ENCODE results near the gene TINCR. TPM values are rescaled to one million over a fixed set of nuclear protein-coding genes. Genes with fewer than 3 reads are reported as not detected.

TINCR gene
- total RNA-seq, 1 experiment from 2014 or later = 0.85 TPM

DNA sequence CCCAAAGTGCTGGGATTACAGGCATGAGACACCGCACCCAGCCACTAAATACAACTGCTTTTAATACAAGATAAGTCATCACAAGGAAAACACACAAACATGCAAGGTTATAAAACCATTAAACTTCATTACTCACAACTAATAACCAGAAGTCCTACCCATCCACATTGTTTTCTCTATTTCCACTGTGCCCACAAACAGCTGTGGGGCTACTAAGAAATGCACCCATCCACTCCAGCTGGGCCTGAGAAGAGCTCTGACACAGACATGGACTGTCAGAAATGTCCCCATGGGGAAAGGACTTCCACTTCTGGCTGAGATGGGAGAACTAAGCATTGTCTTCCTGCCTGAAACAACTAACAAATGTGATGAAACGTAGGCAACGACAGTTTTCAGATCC lies 37.6 kb upstream of the TINCR start:
- peaks cover 77% of the 10 kb centered on the region for H3K36me3 Mint-ChIP-seq
- TF ChIP-seq, protein P1, sequence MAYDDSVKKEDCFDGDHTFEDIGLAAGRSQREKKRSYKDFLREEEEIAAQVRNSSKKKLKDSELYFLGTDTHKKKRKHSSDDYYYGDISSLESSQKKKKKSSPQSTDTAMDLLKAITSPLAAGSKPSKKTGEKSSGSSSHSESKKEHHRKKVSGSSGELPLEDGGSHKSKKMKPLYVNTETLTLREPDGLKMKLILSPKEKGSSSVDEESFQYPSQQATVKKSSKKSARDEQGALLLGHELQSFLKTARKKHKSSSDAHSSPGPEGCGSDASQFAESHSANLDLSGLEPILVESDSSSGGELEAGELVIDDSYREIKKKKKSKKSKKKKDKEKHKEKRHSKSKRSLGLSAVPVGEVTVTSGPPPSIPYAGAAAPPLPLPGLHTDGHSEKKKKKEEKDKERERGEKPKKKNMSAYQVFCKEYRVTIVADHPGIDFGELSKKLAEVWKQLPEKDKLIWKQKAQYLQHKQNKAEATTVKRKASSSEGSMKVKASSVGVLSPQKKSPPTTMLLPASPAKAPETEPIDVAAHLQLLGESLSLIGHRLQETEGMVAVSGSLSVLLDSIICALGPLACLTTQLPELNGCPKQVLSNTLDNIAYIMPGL (CRISPR knock-in tag; IDR thresholded peaks at IDR 0.05) = no peak
- no peaks in the 10 kb centered on the region for H3K9me3 Mint-ChIP-seq
- no peaks in the 10 kb centered on the region for H3K27me3 Mint-ChIP-seq (ENCODE audit: low read depth)
- no peak overlapping the region for H3K27ac Mint-ChIP-seq
- H3K4me1 Mint-ChIP-seq = no peaks in the 10 kb centered on the region
- ChIA-PET CTCF (no interaction called here), POLR2A (no interaction called here)
- no peak for ATAC-seq
- no peak for DNase-seq (ENCODE audit: low spot score)
- H3K4me3 Mint-ChIP-seq = no peak overlapping the region

- Mint-ChIP-seq H3K4me1 (no peaks in the 10 kb centered on the region), H3K27me3 (ENCODE audit: low read depth) (no peaks in the 10 kb centered on the region), H3K9me3 (no peaks in the 10 kb centered on the region), H3K4me3 (no peak overlapping the region), H3K36me3 (peaks cover 79% of the 10 kb centered on the region), H3K27ac (no peak overlapping the region)
- ChIA-PET POLR2A (no interaction called here), CTCF (no interaction called here)
- ATAC-seq (no peak), DNase-seq (ENCODE audit: low spot score) (no peak)
- TF ChIP-seq NFATC4 (CRISPR knock-in tag; IDR thresholded peaks at IDR 0.05) (no peak), ZNF671 (CRISPR knock-in tag; IDR thresholded peaks at IDR 0.05) (no peak), ELF4 (CRISPR knock-in tag; IDR thresholded peaks at IDR 0.05; ENCODE audit: low read depth) (no peak), ATF2 (CRISPR knock-in tag; IDR thresholded peaks at IDR 0.05; ENCODE audit: borderline replicate concordance, low read depth) (no peak), ZNF138 (CRISPR knock-in tag; conservative IDR thresholded peaks at IDR 0.05) (no peak), E2F5 (CRISPR knock-in tag; IDR thresholded peaks at IDR 0.05) (no peak), ATF1 (CRISPR knock-in tag; IDR thresholded peaks at IDR 0.05) (no peak), ZNF317 (CRISPR knock-in tag; IDR thresholded peaks at IDR 0.05; ENCODE audit: borderline replicate concordance, low read depth) (no peak)
- TF ChIP-seq, protein P2, sequence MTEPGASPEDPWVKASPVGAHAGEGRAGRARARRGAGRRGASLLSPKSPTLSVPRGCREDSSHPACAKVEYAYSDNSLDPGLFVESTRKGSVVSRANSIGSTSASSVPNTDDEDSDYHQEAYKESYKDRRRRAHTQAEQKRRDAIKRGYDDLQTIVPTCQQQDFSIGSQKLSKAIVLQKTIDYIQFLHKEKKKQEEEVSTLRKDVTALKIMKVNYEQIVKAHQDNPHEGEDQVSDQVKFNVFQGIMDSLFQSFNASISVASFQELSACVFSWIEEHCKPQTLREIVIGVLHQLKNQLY (CRISPR knock-in tag; IDR thresholded peaks at IDR 0.05) = no peak
Observed at GRCh38 chr19:5603626-5604025, 35.9 kb upstream of the TINCR start.

DNA sequence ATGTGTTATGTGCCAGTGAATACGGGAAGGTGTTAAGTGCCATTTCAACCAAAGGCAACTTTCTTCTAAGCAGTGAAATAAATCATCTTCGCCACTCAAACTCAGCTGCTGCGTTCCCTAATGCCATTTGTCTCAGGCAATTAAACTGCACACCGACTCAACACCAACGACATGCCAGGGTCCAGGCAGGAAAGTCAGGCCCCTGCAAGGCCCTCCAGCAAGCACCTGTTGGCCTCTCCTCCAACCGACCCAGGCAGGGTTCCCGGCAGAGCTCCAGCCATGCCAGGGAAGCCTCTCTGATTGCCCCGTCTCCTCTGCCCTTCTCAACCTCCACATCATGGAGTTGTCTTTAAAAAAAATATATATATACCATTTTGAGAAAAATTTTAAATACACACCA lies 33.0 kb upstream of the TINCR start:
- Mint-ChIP-seq H3K27ac (no peak overlapping the region), H3K36me3 (peaks cover 81% of the 10 kb centered on the region), H3K4me1 (no peaks in the 10 kb centered on the region), H3K4me3 (no peak overlapping the region), H3K9me3 (no peaks in the 10 kb centered on the region), H3K27me3 (ENCODE audit: low read depth) (no peaks in the 10 kb centered on the region)
- TF ChIP-seq TP53 (CRISPR knock-in tag; IDR thresholded peaks at IDR 0.05) (no peak), ZNF671 (CRISPR knock-in tag; IDR thresholded peaks at IDR 0.05) (no peak), EMX1 (CRISPR knock-in tag; IDR thresholded peaks at IDR 0.05) (no peak), SMAD4 (CRISPR knock-in tag; IDR thresholded peaks at IDR 0.05) (no peak), KAT7 (CRISPR knock-in tag; IDR thresholded peaks at IDR 0.05; ENCODE audit: borderline replicate concordance) (no peak), NR1H2 (CRISPR knock-in tag; IDR thresholded peaks at IDR 0.05) (no peak), GRHL2 (CRISPR knock-in tag; IDR thresholded peaks at IDR 0.05; ENCODE audit: insufficient replicate concordance, severe bottlenecking) (no peak), ZNF396 (CRISPR knock-in tag; IDR thresholded peaks at IDR 0.05; ENCODE audit: borderline replicate concordance) (no peak), JAZF1 (CRISPR knock-in tag; IDR thresholded peaks at IDR 0.05) (no peak), ZNF416 (CRISPR knock-in tag; IDR thresholded peaks at IDR 0.05) (no peak)
- TF ChIP-seq, protein P3, sequence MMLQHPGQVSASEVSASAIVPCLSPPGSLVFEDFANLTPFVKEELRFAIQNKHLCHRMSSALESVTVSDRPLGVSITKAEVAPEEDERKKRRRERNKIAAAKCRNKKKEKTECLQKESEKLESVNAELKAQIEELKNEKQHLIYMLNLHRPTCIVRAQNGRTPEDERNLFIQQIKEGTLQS (CRISPR knock-in tag; conservative IDR thresholded peaks at IDR 0.05) = no peak
- POLR2A ChIA-PET = no interaction called here
- CTCF ChIA-PET = no interaction called here
- ATAC-seq (no peak), DNase-seq (ENCODE audit: low spot score) (no peak)

Data from WTC11 (cell line).